Stomach smooth muscle (tissue), 2 donors: ENCODE measurements around the gene HAGHL.

Experiments used
- H3K27ac ChIP-seq: one replicate; pipeline ENCODE4 v1.7.0; 2013; ENCODE audit warnings: mild to moderate bottlenecking, low read length, inconsistent platforms
- H3K27me3 ChIP-seq, 2 donors: one replicate each; pipeline ENCODE4 v1.7.0; 2013; ENCODE audit warnings: low read length in 2 of 2; ENCODE audit not compliant: insufficient read depth in 2 of 2, control insufficient read depth in 1 of 2
- H3K36me3 ChIP-seq, 2 donors: one replicate each; pipeline ENCODE4 v1.7.0; 2013; ENCODE audit warnings: low read length in 2 of 2; ENCODE audit not compliant: control insufficient read depth in 2 of 2, insufficient read depth in 2 of 2
- H3K4me1 ChIP-seq: one replicate; pipeline ENCODE4 v1.7.0; 2013; ENCODE audit warnings: low read length; ENCODE audit not compliant: control insufficient read depth, insufficient read depth
- H3K4me3 ChIP-seq, 2 donors: one replicate each; pipeline ENCODE4 v1.7.0; 2013; ENCODE audit warnings: low read length in 2 of 2
- H3K9ac ChIP-seq, 2 donors: one replicate each; pipeline ENCODE4 v1.7.0; 2013; ENCODE audit warnings: low read length in 2 of 2, mild to moderate bottlenecking in 1 of 2
- H3K9me3 ChIP-seq, 2 donors: one replicate each; pipeline ENCODE4 v1.7.0; 2013; ENCODE audit warnings: low read length in 2 of 2; ENCODE audit not compliant: control insufficient read depth in 2 of 2
- donor health status: healthy.
- donor health status: Pancreatic carcinoma.

HAGHL gene

DNA sequence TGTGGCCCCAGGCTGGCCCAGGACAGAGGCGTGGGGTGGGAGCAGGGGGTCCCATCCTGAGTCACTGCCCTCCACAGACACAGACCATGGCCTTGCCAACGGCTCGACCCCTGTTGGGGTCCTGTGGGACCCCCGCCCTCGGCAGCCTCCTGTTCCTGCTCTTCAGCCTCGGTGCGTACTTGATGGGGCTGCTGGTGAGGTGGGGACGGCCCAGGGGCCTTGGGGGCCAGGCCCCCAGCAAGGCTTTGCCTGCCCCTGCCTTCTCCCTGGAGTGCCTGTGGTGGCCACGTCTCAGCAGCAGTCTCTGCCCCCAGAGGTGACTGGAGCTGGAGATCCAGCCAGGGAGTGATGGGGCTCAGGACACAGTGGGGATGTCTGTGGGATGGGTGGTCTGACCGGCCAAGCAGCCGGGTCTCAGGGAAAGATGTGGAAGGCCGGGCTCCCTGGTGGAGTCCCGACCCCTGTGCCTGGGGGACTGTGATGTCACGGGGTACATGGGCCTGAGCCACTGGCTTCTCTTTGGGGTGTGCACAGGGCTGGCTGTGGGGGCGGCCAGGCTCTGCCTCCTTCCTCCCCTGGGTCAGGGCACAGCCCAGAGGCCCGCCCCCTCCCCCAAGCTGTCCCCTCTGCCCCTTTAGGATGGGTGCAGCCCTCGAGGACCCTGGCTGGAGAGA lies 35.8 kb downstream of the HAGHL start:
- Histone ChIP-seq H3K4me3 (no peak overlapping the region), H3K4me1 (no peaks in the 10 kb centered on the region), H3K9me3 (no peaks in the 10 kb centered on the region), H3K27ac (no peak overlapping the region), H3K9ac (no peak overlapping the region), H3K27me3 (peaks cover 0 to 3% of the 10 kb centered on the region in 2 donors), H3K36me3 (no peaks in the 10 kb centered on the region)

DNA sequence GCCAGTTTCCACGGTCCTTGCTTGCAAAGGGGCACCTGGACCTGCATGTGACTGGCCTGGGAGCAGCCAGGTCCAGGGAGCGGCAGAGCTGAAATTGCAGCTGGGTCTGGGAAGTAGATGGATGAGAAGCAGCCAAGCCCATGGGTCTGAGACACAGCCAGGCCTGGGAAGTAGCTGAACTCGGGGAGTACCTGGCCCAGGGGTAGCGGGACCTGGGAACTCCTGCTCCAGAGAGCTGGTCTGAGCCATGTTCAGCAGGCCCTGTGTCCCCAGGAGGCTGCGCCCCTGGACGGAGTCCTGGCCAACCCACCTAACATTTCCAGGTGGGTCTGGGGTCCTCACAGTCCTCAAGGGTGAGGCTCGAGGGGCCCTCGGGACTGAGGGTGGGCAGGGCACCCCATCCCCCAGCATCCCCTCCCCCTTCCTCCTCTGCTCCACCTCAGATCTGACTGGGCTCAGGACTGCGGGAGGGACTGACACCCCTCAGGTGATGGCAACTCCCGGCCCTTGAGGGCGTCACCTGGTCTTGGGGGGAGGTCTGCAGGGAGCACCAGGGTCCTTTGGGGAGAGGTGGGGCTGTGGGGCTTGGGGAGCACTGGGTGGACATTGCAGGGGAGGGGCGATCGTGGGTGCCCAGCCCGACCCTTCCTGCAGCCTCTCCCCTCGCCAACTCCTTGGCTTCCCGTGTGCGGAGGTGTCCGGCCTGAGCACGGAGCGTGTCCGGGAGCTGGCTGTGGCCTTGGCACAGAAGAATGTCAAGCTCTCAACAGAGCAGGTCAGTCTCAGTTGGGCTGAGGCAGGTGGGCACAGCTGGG lies 36.7 kb downstream of the HAGHL start:
- H3K9me3 ChIP-seq: no peaks in the 10 kb centered on the region

GRCh38 chr16:764184-764750 lies 37.4 kb downstream of the HAGHL start:
- Histone ChIP-seq H3K9me3 (no peaks in the 10 kb centered on the region), H3K36me3 (no peaks in the 10 kb centered on the region), H3K4me3 (no peak overlapping the region), H3K9ac (no peak overlapping the region), H3K4me1 (no peaks in the 10 kb centered on the region), H3K27me3 (peaks cover 4 to 6% of the 10 kb centered on the region in 2 donors), H3K27ac (no peak overlapping the region)

More for the DNA sequence above, 36.7 kb downstream of the HAGHL start:
- Histone ChIP-seq H3K36me3 (no peaks in the 10 kb centered on the region), H3K9ac (no peak overlapping the region), H3K4me1 (no peaks in the 10 kb centered on the region), H3K27ac (no peak overlapping the region), H3K27me3 (peaks cover 4 to 5% of the 10 kb centered on the region in 2 donors), H3K4me3 (no peak overlapping the region)

DNA sequence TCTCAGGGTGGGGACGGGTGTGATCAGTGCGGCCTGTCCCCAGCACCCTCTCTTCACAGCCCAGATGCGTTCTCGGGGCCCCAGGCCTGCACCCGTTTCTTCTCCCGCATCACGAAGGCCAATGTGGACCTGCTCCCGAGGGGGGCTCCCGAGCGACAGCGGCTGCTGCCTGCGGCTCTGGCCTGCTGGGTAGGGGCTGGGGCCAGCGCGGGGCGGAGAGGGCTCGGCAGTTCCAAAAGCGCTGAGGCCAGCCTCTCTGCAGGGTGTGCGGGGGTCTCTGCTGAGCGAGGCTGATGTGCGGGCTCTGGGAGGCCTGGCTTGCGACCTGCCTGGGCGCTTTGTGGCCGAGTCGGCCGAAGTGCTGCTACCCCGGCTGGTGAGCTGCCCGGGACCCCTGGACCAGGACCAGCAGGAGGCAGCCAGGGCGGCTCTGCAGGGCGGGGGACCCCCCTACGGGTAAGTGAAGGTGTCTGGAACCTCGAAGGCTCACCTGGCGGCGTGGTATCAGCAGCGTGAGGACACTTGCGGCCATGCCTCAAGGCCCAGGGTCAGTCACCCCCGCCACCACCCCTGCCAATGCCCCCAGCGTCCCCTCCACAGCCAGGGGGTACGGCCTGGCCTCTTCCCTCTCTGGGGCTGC lies 38.1 kb downstream of the HAGHL start:
- Histone ChIP-seq H3K9me3 (no peaks in the 10 kb centered on the region), H3K4me1 (no peaks in the 10 kb centered on the region), H3K27ac (no peak overlapping the region), H3K9ac (no peak overlapping the region), H3K27me3 (peaks cover 7 to 13% of the 10 kb centered on the region in 2 donors), H3K36me3 (no peaks in the 10 kb centered on the region), H3K4me3 (no peak overlapping the region)

DNA sequence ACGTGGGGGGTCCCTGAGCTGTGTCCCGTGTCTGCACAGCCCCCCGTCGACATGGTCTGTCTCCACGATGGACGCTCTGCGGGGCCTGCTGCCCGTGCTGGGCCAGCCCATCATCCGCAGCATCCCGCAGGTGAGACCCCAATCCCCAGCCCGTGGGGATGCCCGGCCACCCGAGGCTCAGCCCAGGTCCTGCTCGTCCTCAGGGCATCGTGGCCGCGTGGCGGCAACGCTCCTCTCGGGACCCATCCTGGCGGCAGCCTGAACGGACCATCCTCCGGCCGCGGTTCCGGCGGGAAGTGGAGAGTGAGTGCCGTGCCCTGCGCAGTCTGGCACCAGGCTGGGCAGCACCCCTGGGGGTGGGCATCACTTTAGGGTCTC lies 38.6 kb downstream of the HAGHL start:
- Histone ChIP-seq H3K27ac (no peak overlapping the region), H3K9me3 (no peaks in the 10 kb centered on the region), H3K27me3 (peaks cover 7 to 13% of the 10 kb centered on the region in 2 donors), H3K4me1 (no peaks in the 10 kb centered on the region), H3K9ac (no peak overlapping the region), H3K36me3 (no peaks in the 10 kb centered on the region), H3K4me3 (no peak overlapping the region)

DNA sequence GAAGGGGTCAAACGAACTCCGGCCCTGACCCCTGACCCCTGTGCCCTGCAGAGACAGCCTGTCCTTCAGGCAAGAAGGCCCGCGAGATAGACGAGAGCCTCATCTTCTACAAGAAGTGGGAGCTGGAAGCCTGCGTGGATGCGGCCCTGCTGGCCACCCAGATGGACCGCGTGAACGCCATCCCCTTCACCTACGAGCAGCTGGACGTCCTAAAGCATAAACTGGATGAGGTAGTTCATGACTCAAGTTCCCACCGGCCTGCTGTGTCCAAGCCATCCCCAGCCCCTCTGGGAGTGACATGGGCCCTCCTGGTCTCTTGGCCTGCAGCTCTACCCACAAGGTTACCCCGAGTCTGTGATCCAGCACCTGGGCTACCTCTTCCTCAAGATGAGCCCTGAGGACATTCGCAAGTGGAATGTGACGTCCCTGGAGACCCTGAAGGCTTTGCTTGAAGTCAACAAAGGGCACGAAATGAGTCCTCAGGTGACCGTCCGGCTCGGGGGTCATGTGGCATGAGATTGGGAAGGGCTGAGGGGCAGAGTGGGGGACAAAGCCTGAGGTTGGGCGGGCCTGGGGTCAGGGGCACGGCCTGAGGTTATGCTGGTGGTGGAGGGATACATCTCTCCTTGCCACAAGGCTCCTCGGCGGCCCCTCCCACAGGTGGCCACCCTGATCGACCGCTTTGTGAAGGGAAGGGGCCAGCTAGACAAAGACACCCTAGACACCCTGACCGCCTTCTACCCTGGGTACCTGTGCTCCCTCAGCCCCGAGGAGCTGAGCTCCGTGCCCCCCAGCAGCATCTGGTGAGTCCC lies 39.3 kb downstream of the HAGHL start:
- Histone ChIP-seq H3K27me3 (peaks cover 7 to 13% of the 10 kb centered on the region in 2 donors), H3K9me3 (no peaks in the 10 kb centered on the region), H3K36me3 (no peaks in the 10 kb centered on the region), H3K4me3 (no peak overlapping the region), H3K9ac (no peak overlapping the region), H3K4me1 (no peaks in the 10 kb centered on the region), H3K27ac (no peak overlapping the region)

- Histone ChIP-seq H3K4me1 (no peaks in the 10 kb centered on the region), H3K9ac (no peak overlapping the region)
Measured at GRCh38 chr16:766820-767640, 40.1 kb downstream of the HAGHL start.

DNA sequence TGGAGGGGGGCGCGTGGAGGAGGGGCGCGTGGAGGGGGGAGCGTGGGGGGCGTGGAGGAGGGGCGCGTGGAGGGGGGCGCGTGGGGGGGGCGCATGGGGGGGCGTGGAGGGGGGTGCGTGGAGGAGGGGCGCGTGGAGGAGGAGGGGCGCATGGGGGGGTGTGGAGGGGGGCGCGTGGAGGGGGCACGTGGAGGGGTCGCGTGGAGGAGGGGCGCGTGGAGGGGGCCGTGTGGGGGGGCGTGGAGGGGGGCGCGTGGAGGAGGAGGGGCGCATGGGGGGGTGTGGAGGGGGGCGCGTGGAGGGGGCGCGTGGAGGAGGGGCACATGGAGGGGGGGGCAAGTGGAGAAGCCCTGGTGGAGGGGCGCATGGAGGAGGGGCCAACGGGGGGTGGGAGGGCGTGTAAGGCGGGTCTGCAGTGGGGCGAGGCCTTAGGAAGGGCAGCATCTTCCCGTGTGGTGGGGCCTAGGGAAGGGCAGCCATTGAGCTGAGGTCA lies 40.9 kb downstream of the HAGHL start:
- H3K9ac ChIP-seq: no peak overlapping the region
- no peak overlapping the region for H3K27ac ChIP-seq
- no peaks in the 10 kb centered on the region for H3K4me1 ChIP-seq
- H3K27me3 ChIP-seq: peaks cover 7 to 13% of the 10 kb centered on the region in 2 donors
- no peak overlapping the region for H3K4me3 ChIP-seq
- H3K36me3 ChIP-seq: no peaks in the 10 kb centered on the region
- no peaks in the 10 kb centered on the region for H3K9me3 ChIP-seq

More at GRCh38 chr16:766820-767640, 40.1 kb downstream of the HAGHL start:
- Histone ChIP-seq H3K36me3 (no peaks in the 10 kb centered on the region), H3K9me3 (no peaks in the 10 kb centered on the region), H3K4me3 (no peak overlapping the region), H3K27ac (no peak overlapping the region), H3K27me3 (peaks cover 7 to 13% of the 10 kb centered on the region in 2 donors)

GRCh38 chr16:768428-768827 lies 41.5 kb downstream of the HAGHL start:
- Histone ChIP-seq H3K27me3 (peaks cover 7 to 13% of the 10 kb centered on the region in 2 donors), H3K36me3 (no peaks in the 10 kb centered on the region), H3K4me1 (no peaks in the 10 kb centered on the region), H3K9me3 (no peaks in the 10 kb centered on the region), H3K27ac (no peak overlapping the region), H3K9ac (no peak overlapping the region), H3K4me3 (no peak overlapping the region)
